Stimulated activated CD4-positive, alpha-beta T cell treated with anti-CD3 and anti-CD28 coated beads, Interleukin-12 subunit alpha, Interleukin-12 subunit beta, amount 100 ng/mL, for 24 hours (primary cell): Measurements from ENCODE around the gene PTCH2.

Experiments used
- DNase-seq, 2 experiments: peaks; one replicate each; pipeline ENCODE4 v3.0.0-alpha.2; 2020; ENCODE audit warnings: low read depth in 2 of 2

PTCH2 gene

GRCh38 chr1:44842862-44843655 lies at the start of gene PTCH2:
Gene PTCH2, minus strand, starts transcription at chr1:44843253. Its CDS starts 321 bp downstream, at chr1:44842932.
- no peak for DNase-seq

- DNase-seq = no peak
Measured at GRCh38 chr1:44890007-44890406, 47.0 kb upstream of the PTCH2 start.

GRCh38 chr1:44885406-44885805 lies 42.4 kb upstream of the PTCH2 start:
- no peak for DNase-seq

- DNase-seq = no peak
Measured at GRCh38 chr1:44884746-44885145, 41.7 kb upstream of the PTCH2 start.

GRCh38 chr1:44881011-44881632 lies 38.1 kb upstream of the PTCH2 start:
- no peak for DNase-seq

- no peak for DNase-seq
Measured at GRCh38 chr1:44874155-44874554, 31.1 kb upstream of the PTCH2 start.

- no peak for DNase-seq
Measured at GRCh38 chr1:44870096-44870495, 27.0 kb upstream of the PTCH2 start.

- no peak for DNase-seq
Measured at GRCh38 chr1:44867801-44868200, 24.7 kb upstream of the PTCH2 start.

GRCh38 chr1:44862829-44863401 lies 19.9 kb upstream of the PTCH2 start:
- no peak for DNase-seq

- DNase-seq = no peak
Measured at GRCh38 chr1:44860891-44861425, 17.9 kb upstream of the PTCH2 start.

GRCh38 chr1:44860331-44860730 lies 17.3 kb upstream of the PTCH2 start:
- DNase-seq = no peak

GRCh38 chr1:44857446-44857845 lies 14.4 kb upstream of the PTCH2 start:
- no peak for DNase-seq

- DNase-seq = no peak
Measured at GRCh38 chr1:44855742-44856141, 12.7 kb upstream of the PTCH2 start.

- no peak for DNase-seq
Measured at GRCh38 chr1:44854970-44855369, 11.9 kb upstream of the PTCH2 start.

- no peak for DNase-seq
Measured at GRCh38 chr1:44853201-44853600, 10.1 kb upstream of the PTCH2 start.

GRCh38 chr1:44851308-44851707 lies 8.3 kb upstream of the PTCH2 start:
- no peak for DNase-seq

GRCh38 chr1:44849575-44850132 lies 6.6 kb upstream of the PTCH2 start:
- no peak for DNase-seq

- no peak for DNase-seq
Measured at GRCh38 chr1:44848456-44849181, 5.6 kb upstream of the PTCH2 start.

- DNase-seq = no peak
Measured at GRCh38 chr1:44847845-44848244, 4.8 kb upstream of the PTCH2 start.

GRCh38 chr1:44846985-44847384 lies 3.9 kb upstream of the PTCH2 start:
- no peak for DNase-seq

- DNase-seq = no peak
Measured at GRCh38 chr1:44842486-44842861, 579 bp downstream of the PTCH2 start.

GRCh38 chr1:44839576-44839975 lies 3.5 kb downstream of the PTCH2 start:
- DNase-seq = no peak
